Thoracic aorta (tissue), 2 donors: Measurements from ENCODE around the gene MYMK. TPM values are rescaled to one million over a fixed set of nuclear protein-coding genes. Genes with fewer than 3 reads are reported as not detected.
A peak's percentile ranks its signal among the peaks of the same experiment; 100 is the strongest.

Experiments
- ATAC-seq: fragments of 150-250 bp; one replicate; pipeline ENCODE4 v1.8.0; 2017; ENCODE audit warnings: low read depth; ENCODE audit not compliant: insufficient number of reproducible peaks, low FRiP score
- DNase-seq: peaks from one replicate; pipeline ENCODE4 v3.0.0-alpha.2; 2020; ENCODE audit warnings: low spot score
- H3K27ac ChIP-seq, 2 donors: fragments of 200-600 bp; sonication (generic); 1 replicate in 1 of 2; 2 replicates in 1 of 2; pipeline ENCODE4 v1.5.1; 2016; ENCODE audit warnings: mild to moderate bottlenecking in 2 of 2, moderate library complexity in 2 of 2
- H3K27me3 ChIP-seq: fragments of 200-600 bp; sonication (generic); replicated peaks from 2 replicates; pipeline ENCODE4 v1.6.0; 2016; ENCODE audit warnings: mild to moderate bottlenecking; ENCODE audit not compliant: insufficient read depth
- H3K36me3 ChIP-seq: fragments of 200-600 bp; sonication (generic); one replicate; pipeline ENCODE4 v1.5.1; 2016
- H3K4me1 ChIP-seq, 2 donors: fragments of 200-600 bp; sonication (generic); 1 replicate in 1 of 2; 2 replicates in 1 of 2; pipeline versions ENCODE4 v1.5.1 to v1.6.0; 2016; ENCODE audit warnings: low read depth in 2 of 2, mild to moderate bottlenecking in 1 of 2; ENCODE audit not compliant: control insufficient read depth in 1 of 2
- H3K4me3 ChIP-seq: fragments of 200-600 bp; sonication (generic); 2 replicates; pipeline ENCODE4 v1.5.1; 2016; ENCODE audit warnings: mild to moderate bottlenecking
- H3K9me3 ChIP-seq: fragments of 200-600 bp; sonication (generic); 2 replicates; pipeline ENCODE4 v1.5.1; 2016
- CTCF ChIP-seq: fragments of 200-600 bp; sonication (generic); IDR thresholded peaks from one replicate; pipeline ENCODE4 v1.5.1; 2019; ENCODE audit warnings: antibody characterized with exemption
- total RNA-seq, 2 donors: library from RNA; depleted of rRNA; stranded (reverse); fragments of >200 nt; gene quantifications; one replicate each; pipeline versions ENCODE4 v1.1.0 to v1.2.3, GENCODE V29; 2016

Gene MYMK
- not detected for total RNA-seq

- H3K4me3 ChIP-seq: no peak within 1 kb of the TSS
- DNase-seq (no peak), ATAC-seq (no peak)
- H3K27ac ChIP-seq: no peak within 1 kb of the TSS
- peaks cover 17 to 22% of the 10 kb centered on the region in 2 donors for H3K4me1 ChIP-seq
- H3K36me3 ChIP-seq: no peaks in the 10 kb centered on the region
- TF ChIP-seq CTCF: no peak
- H3K9me3 ChIP-seq: no peaks in the 10 kb centered on the region
- no peaks in the 10 kb centered on the region for H3K27me3 ChIP-seq
Observed at GRCh38 chr9:133524679-133525228, at the start of gene MYMK. Gene MYMK (minus strand): TSS chr9:133524959. CDS start chr9:133524844, 115 bp downstream.

DNA sequence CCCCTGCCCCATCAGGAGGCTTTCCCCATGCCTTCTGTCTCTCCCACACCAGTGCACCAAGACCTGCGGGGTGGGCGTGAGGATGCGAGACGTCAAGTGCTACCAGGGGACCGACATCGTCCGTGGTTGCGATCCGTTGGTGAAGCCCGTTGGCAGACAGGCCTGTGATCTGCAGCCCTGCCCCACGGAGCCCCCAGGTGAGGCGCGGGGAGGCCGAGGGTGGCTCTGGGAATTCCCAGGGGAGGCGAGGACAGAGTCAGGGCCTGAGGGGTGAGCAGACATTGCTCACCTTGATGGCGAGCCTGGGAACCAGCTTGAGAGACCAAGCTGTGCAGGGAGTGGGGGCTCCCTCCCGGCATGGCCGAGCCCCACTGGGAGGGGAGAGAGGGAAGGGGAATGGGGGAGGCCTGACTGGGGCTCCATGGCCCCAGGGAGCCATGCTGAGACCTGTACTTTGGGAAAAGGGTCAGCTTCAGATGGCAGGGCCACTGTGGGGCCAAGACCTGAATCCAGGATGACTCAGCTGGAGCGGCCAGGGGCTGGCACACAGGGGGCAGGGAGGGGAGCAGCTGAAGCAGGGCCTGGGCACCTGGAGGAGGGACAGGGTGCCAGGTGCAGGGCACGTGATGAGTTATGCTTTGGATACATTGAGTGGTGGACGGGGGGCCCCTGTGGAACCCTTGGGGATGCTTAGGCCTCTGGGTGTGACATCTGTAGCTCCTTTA, 49.2 kb upstream of the MYMK start:
- H3K27me3 ChIP-seq: no peaks in the 10 kb centered on the region
- TF ChIP-seq CTCF: no peak
- H3K36me3 ChIP-seq: no peaks in the 10 kb centered on the region
- DNase-seq: no peak
- H3K4me3 ChIP-seq: no peak overlapping the region
- H3K27ac ChIP-seq: no peak overlapping the region
- ATAC-seq: no peak
- H3K9me3 ChIP-seq: no peaks in the 10 kb centered on the region
- peaks cover 6 to 17% of the 10 kb centered on the region in 2 donors for H3K4me1 ChIP-seq

- no peak for TF ChIP-seq CTCF
- Histone ChIP-seq H3K27ac (no peak overlapping the region), H3K27me3 (no peaks in the 10 kb centered on the region), H3K9me3 (no peaks in the 10 kb centered on the region), H3K36me3 (no peaks in the 10 kb centered on the region), H3K4me1 (peaks cover 6 to 17% of the 10 kb centered on the region in 2 donors), H3K4me3 (peak overlapping the region; percentile 30)
- ATAC-seq: no peak
- no peak for DNase-seq
Observed at GRCh38 chr9:133572821-133573361, 48.1 kb upstream of the MYMK start.

DNA sequence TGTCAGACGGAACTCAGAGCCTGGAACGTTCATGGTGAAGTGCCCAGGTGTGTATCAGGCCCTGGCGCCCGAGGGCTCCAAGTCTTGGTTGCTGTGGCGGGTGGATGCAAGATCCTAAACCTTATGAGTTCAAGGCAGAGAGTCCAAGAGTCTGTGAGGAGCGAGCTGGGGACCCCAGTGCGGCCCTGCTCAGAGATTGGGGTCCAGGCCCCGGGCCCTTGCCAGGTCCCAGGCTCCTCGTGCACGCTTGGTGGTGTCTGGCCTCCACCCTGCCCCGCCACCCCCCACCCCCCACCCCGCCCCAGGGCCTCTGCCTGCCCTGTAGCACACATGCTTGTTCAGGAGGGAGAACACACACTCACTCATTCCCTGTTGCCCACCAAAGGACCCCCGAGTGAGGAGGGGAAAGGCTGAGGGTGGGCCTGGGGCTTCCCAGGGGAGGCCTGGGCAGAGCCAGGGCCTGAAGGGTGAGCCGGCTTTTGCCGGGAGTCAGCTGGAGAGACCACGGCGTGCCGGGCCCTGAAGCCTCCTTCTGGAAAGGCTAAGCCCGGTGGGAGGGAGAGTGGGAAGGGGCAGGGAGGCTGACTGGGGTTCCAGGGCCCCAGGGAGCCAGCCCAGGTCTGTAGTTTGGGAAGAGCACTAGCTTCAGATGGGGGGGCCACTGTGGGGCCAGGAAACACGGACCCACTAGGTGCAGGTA, 47.3 kb upstream of the MYMK start:
- H3K4me1 ChIP-seq: peaks cover 6 to 17% of the 10 kb centered on the region in 2 donors
- no peak overlapping the region for H3K27ac ChIP-seq
- H3K9me3 ChIP-seq: no peaks in the 10 kb centered on the region
- no peaks in the 10 kb centered on the region for H3K36me3 ChIP-seq
- H3K27me3 ChIP-seq: no peaks in the 10 kb centered on the region
- ATAC-seq (no peak), DNase-seq (no peak)
- no peak overlapping the region for H3K4me3 ChIP-seq
- no peak for TF ChIP-seq CTCF

DNA sequence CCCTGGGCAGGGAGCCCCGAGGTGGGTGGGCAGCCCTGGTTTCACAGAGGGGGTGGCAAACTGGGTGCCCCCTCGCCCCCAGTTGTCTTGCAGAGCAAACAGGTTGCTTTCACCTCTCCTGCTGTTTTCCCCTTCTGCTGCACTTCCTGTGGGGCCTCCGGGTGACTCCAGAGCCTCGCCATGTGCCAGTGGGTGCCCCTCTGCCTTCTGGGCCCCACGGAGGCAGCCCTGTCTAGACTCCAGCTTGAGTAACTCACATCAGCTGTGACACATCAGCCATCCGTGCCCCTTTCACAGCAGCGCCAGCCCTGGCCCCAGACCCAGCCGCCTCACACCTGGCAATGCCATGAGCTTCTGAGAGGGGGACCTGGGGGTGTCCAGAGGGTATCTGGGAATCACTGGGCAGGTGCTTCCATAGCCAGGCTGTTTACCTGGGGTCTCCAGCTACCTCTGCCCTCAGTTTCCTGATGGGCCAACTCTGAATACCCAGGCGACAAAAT, 46.7 kb upstream of the MYMK start:
- no peak overlapping the region for H3K27ac ChIP-seq
- ATAC-seq: no peak
- no peak for TF ChIP-seq CTCF
- H3K27me3 ChIP-seq: no peaks in the 10 kb centered on the region
- no peak for DNase-seq
- peaks cover 6 to 17% of the 10 kb centered on the region in 2 donors for H3K4me1 ChIP-seq
- H3K36me3 ChIP-seq: no peaks in the 10 kb centered on the region
- H3K9me3 ChIP-seq: no peaks in the 10 kb centered on the region
- no peak overlapping the region for H3K4me3 ChIP-seq
